Adrenal gland (tissue), 12 donors: ENCODE data around the gene HNF4A. TPM values are rescaled to one million over a fixed set of nuclear protein-coding genes. Genes with fewer than 3 reads are reported as not detected.

Experiments used
- DNase-seq, 7 donors: peaks; one replicate each; pipeline ENCODE4 v3.0.0-alpha.2; 2019 to 2020
- H3K27ac ChIP-seq, 5 donors: fragments of 200-600 bp; sonication (generic) in 4 of 5; 1 replicate in 3 of 5; 2 replicates in 2 of 5; pipeline versions ENCODE4 v1.5.1 to v1.8.0; 2016 to 2020; ENCODE audit warnings: mild to moderate bottlenecking in 1 of 5
- H3K27me3 ChIP-seq: fragments of 200-600 bp; 2 replicates; pipeline ENCODE4 v1.8.0; 2021
- H3K36me3 ChIP-seq, 2 donors: fragments of 200-600 bp; replicated peaks in 1 of 2; 1 replicate in 1 of 2; 2 replicates in 1 of 2; pipeline versions ENCODE4 v1.5.1 to v1.8.0; 2018 to 2022
- H3K4me1 ChIP-seq, 2 donors: fragments of 200-600 bp; replicated peaks in 1 of 2; 1 replicate in 1 of 2; 2 replicates in 1 of 2; pipeline versions ENCODE4 v1.5.1 to v1.8.0; 2018 to 2021
- H3K4me3 ChIP-seq, 4 donors: fragments of 200-600 bp; sonication (generic) in 3 of 4; one replicate each; pipeline ENCODE4 v1.5.1; 2016 to 2018
- H3K9me3 ChIP-seq, 3 donors: fragments of 200-600 bp; sonication (generic) in 1 of 3; replicated peaks in 1 of 3; 1 replicate in 2 of 3; 2 replicates in 1 of 3; pipeline versions ENCODE4 v1.5.1 to v1.8.0; 2016 to 2021
- CTCF ChIP-seq, 6 experiments: fragments of 450-650 bp in 4 of 6; fragments of 200-600 bp in 2 of 6; sonication (generic) in 1 of 6; IDR thresholded peaks; 1 replicate in 5 of 6; 2 replicates in 1 of 6; pipeline versions ENCODE4 v1.5.1 to v1.8.0; 2016 to 2021; ENCODE audit warnings: antibody characterized with exemption in 6 of 6, mild to moderate bottlenecking in 2 of 6, moderate library complexity in 1 of 6
- POLR2A ChIP-seq, 2 donors: fragments of 450-650 bp; IDR thresholded peaks; one replicate each; pipeline ENCODE4 v1.6.1; 2017; ENCODE audit warnings: antibody characterized with exemption in 2 of 2, mild to moderate bottlenecking in 2 of 2, moderate library complexity in 1 of 2
- WGBS, 4 donors: extraction: QIAGEN DNeasy Blood & Tissue Kit in 2 of 4; methylation state at CpG; one replicate each; pipeline versions ENCODE4 v1.1.5 to v1.1.7; 2013 to 2017; 5-methylcytosine and 5-hydroxymethylcytosine counted together
- intact Hi-C, 2 donors: fragments of 100-400 bp; cut with DNase I; formaldehyde crosslinking; loops; one replicate each; pipeline versions ENCODE4 v1.14.1 to v1.15.0; 2022 to 2023
- polyA plus RNA-seq, 3 donors: library from polyadenylated mRNA; stranded (reverse); fragments of 200-250 nt in 2 of 3; fragments of 350-450 nt in 1 of 3; fragmentation: Illumina TruSeq in 1 of 3; extraction: RNeasy Lipid Tissue Mini Kit (QIAGEN cat#74804) in 1 of 3; gene quantifications; one replicate each; pipeline ENCODE4 v1.2.3, GENCODE V29; 2013 to 2014
- total RNA-seq, 9 donors: library from RNA; depleted of rRNA in 4 of 9; stranded (reverse); fragments of >200 nt in 4 of 9; fragments of 120-200 nt in 1 of 9; fragmentation: NEBNext Ultra II Directional in 1 of 9; extraction: Animal tissue kit (Norgen Biotek cat#: 25700) in 1 of 9; gene quantifications; one replicate each; pipeline versions ENCODE4 v1.1.0 to v1.2.4, GENCODE V29; 2013 to 2023
- donor health status: healthy with polysubstance abuse.
- donor health status: Bipolar disorder and iron deficiency.
- donor health status: DM: yes; HTN: yes; CAD: no.
- donor health status: DM: no; HTN: no; CAD: no.
- donor health status: DM: no; HTN: no; CAD: no.
- donor health status: DM: yes; HTN: yes; CAD: no.

The HNF4A gene
- total and polyA plus RNA-seq, 12 donors = 0.06 to 0.78 (median 0.13) TPM; not detected in 2

- no peak for DNase-seq
- H3K36me3 ChIP-seq = no peaks in the 10 kb centered on the region
- no peaks in the 10 kb centered on the region for H3K9me3 ChIP-seq
- no peak overlapping the region for H3K27ac ChIP-seq
- H3K4me3 ChIP-seq = no peak overlapping the region
- no peaks in the 10 kb centered on the region for H3K4me1 ChIP-seq
- no peak for TF ChIP-seq CTCF (IDR thresholded peaks at IDR 0.05)
- TF ChIP-seq POLR2A (IDR thresholded peaks at IDR 0.05) = no peak
- intact Hi-C loops = no loop called here
- H3K27me3 ChIP-seq = no peaks in the 10 kb centered on the region
- 65 to 74% (median 69%) methylated on average over 4 to 5 of the region's 5 CpGs for WGBS, 4 donors
Observed at GRCh38 chr20:44423480-44423879, 68.0 kb downstream of the HNF4A start.

GRCh38 chr20:44424039-44424495 lies 68.6 kb downstream of the HNF4A start:
- no peak for TF ChIP-seq POLR2A (IDR thresholded peaks at IDR 0.05)
- TF ChIP-seq CTCF (IDR thresholded peaks at IDR 0.05) = no peak
- Histone ChIP-seq H3K36me3 (no peaks in the 10 kb centered on the region), H3K27me3 (no peaks in the 10 kb centered on the region), H3K27ac (no peak overlapping the region), H3K9me3 (no peaks in the 10 kb centered on the region), H3K4me3 (no peak overlapping the region), H3K4me1 (no peaks in the 10 kb centered on the region)
- WGBS, 4 donors = 85 to 91% (median 88%) methylated on average over 13 to 14 of the region's 14 CpGs
- intact Hi-C loops = no loop called here
- DNase-seq = no peak

- no peak for DNase-seq
- no peak overlapping the region for H3K27ac ChIP-seq
- H3K4me3 ChIP-seq = no peak overlapping the region
- H3K27me3 ChIP-seq = no peaks in the 10 kb centered on the region
- no peaks in the 10 kb centered on the region for H3K9me3 ChIP-seq
- WGBS, 4 donors = 84 to 90% (median 87%) methylated on average over 2 of the region's 2 CpGs
- no peaks in the 10 kb centered on the region for H3K36me3 ChIP-seq
- H3K4me1 ChIP-seq = no peaks in the 10 kb centered on the region
- TF ChIP-seq CTCF (IDR thresholded peaks at IDR 0.05) = no peak
- TF ChIP-seq POLR2A (IDR thresholded peaks at IDR 0.05) = no peak
- intact Hi-C loops = no loop called here
Observed at GRCh38 chr20:44425923-44426322, 70.4 kb downstream of the HNF4A start.

GRCh38 chr20:44426879-44427790 lies 71.6 kb downstream of the HNF4A start:
- no peaks in the 10 kb centered on the region for H3K4me1 ChIP-seq
- WGBS, 4 donors = 83 to 89% (median 85%) methylated on average over 10 of the region's 10 CpGs
- no peak overlapping the region for H3K27ac ChIP-seq
- H3K27me3 ChIP-seq = no peaks in the 10 kb centered on the region
- H3K4me3 ChIP-seq = no peak overlapping the region
- intact Hi-C loops = no loop called here
- H3K36me3 ChIP-seq = no peaks in the 10 kb centered on the region
- no peak for DNase-seq
- no peak for TF ChIP-seq CTCF (IDR thresholded peaks at IDR 0.05)
- TF ChIP-seq POLR2A (IDR thresholded peaks at IDR 0.05) = no peak
- H3K9me3 ChIP-seq = no peaks in the 10 kb centered on the region
